ENCODE measurements around the gene EIF1AD. TPM values are rescaled to one million over a fixed set of nuclear protein-coding genes. Genes with fewer than 3 reads are reported as not detected.

The EIF1AD gene
- total RNA-seq, 2 donors from 2014 or later, result 33.6 to 37.3 TPM

DNA sequence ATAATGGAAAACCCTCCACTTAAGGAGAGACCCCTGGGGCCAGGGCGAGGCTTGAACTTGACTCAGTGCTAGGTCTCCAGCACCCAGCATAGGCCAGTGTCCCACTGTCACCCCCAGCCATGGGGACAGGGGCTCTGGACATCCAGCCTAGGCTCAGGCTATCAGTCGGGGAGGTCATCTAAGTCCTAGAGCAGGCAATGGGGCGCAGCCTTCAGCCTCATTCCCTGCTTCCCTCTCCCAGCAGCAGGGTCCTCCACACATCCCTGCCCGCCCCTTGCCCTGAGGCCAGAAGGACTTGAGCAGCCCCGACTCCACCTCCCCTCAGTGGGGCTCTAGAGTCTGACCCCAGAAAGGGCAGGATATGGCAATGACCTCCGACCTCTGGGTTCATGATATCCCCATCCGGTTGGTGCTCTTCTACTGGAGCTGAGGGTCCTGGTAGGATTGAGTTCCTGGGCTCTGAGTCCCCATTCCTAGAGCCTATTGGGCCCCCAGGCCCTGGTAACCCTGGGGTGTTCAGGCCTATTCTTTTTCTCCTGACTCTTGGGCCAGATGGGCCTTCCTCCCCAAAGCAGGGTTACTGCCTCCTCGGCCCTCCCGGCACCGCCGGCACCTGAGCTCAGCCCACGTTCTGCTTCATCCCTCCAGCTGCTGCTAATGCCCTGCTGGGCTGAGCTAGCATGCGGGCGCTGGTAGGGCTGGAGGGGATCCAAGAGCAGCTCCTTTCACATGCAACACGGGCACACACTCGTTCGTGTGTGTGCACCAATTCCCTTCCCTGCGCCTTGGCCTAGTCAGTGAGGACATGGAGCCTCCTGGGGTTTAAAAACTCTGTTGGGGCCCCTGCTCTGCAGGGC, 14.2 kb upstream of the EIF1AD start:
- Histone ChIP-seq H3K27ac (no peak overlapping the region), H3K27me3 (replicated peaks; ENCODE audit: insufficient read depth) (peaks cover 2% of the 10 kb centered on the region), H3K36me3 (no peaks in the 10 kb centered on the region), H3K4me1 (replicated peaks) (no peaks in the 10 kb centered on the region), H3K4me3 (no peak overlapping the region), H3K9me3 (no peaks in the 10 kb centered on the region)
- WGBS, result 81% methylated on average over 18 of the region's 18 CpGs
- TF ChIP-seq, protein P1, sequence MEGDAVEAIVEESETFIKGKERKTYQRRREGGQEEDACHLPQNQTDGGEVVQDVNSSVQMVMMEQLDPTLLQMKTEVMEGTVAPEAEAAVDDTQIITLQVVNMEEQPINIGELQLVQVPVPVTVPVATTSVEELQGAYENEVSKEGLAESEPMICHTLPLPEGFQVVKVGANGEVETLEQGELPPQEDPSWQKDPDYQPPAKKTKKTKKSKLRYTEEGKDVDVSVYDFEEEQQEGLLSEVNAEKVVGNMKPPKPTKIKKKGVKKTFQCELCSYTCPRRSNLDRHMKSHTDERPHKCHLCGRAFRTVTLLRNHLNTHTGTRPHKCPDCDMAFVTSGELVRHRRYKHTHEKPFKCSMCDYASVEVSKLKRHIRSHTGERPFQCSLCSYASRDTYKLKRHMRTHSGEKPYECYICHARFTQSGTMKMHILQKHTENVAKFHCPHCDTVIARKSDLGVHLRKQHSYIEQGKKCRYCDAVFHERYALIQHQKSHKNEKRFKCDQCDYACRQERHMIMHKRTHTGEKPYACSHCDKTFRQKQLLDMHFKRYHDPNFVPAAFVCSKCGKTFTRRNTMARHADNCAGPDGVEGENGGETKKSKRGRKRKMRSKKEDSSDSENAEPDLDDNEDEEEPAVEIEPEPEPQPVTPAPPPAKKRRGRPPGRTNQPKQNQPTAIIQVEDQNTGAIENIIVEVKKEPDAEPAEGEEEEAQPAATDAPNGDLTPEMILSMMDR (IDR thresholded peaks at IDR 0.05), result no peak
- no peak for TF ChIP-seq POLR2A (IDR thresholded peaks at IDR 0.05)
- no peak for TF ChIP-seq POLR2AphosphoS5 (IDR thresholded peaks at IDR 0.05)
- intact Hi-C loops (cut with DNase I), result no loop called here
- DNase-seq (ENCODE audit: low spot score), result no peak

DNA sequence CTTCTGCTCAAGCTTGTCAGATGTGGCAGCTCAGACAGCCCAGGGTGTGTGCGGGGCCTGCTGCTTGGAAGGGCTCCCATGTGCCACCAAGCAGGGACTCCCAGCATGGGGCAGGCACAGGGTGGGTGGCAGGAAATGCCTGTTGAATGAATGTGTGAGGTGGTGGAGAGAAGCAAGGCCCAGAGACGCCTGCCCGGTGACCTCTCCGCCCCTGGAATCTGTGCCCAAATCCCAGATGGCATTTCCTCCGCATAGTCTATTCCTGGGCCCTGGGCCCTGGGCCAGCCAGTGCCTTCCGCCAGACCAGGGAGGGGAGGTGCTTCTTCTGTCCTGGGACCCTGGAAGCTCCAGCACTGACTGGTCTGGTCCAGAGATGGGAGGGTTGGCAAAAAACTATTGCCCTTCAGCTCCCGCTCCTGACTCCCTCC, 13.5 kb upstream of the EIF1AD start:
- Histone ChIP-seq H3K4me3 (no peak overlapping the region), H3K27ac (no peak overlapping the region)
- 81% methylated on average over 7 of the region's 7 CpGs for WGBS

DNA sequence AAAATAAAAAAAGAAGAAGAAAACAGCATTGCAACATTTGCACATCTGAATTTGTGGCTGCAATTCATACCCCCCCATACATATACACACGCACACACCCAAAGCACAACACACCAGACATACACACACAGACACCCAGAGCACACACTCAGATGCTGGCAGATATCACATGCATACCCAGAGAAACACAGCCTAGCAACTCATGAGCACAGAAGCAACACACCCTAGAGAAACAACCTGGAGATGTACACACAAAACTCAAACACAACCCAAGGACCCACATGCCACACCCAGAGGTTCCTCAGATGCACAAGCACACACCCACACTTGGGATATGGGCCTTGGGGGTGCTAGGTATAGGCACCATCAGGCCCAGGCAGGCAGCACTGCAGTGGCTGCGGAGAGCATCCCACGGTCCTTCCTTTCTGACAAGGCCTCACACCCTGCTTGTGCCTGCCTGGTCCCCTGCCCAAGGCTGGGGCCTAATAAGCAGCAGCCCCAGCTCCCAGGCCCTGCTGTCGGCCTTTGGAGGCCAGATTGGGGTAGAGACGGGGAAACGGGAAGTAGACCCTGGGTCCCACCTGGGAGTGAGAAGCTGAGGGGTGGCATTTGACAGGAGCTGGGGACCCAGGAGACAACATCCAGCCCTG, 13.0 kb upstream of the EIF1AD start:
- WGBS, result 88% methylated on average over 6 of the region's 6 CpGs
- DNase-seq (ENCODE audit: low spot score), result no peak
- intact Hi-C loops (cut with DNase I), result no loop called here
- Histone ChIP-seq H3K27me3 (replicated peaks; ENCODE audit: insufficient read depth) (peaks cover 2% of the 10 kb centered on the region), H3K36me3 (no peaks in the 10 kb centered on the region), H3K9me3 (no peaks in the 10 kb centered on the region), H3K27ac (no peak overlapping the region), H3K4me3 (no peak overlapping the region), H3K4me1 (replicated peaks) (no peaks in the 10 kb centered on the region)
- TF ChIP-seq POLR2A (IDR thresholded peaks at IDR 0.05) (no peak), POLR2AphosphoS5 (IDR thresholded peaks at IDR 0.05) (no peak)
- TF ChIP-seq, protein P1 (IDR thresholded peaks at IDR 0.05), result no peak

More for the DNA sequence above, 13.5 kb upstream of the EIF1AD start:
- no peak for DNase-seq (ENCODE audit: low spot score)
- Histone ChIP-seq H3K27me3 (replicated peaks; ENCODE audit: insufficient read depth) (peaks cover 2% of the 10 kb centered on the region), H3K4me1 (replicated peaks) (no peaks in the 10 kb centered on the region), H3K9me3 (no peaks in the 10 kb centered on the region), H3K36me3 (no peaks in the 10 kb centered on the region)
- TF ChIP-seq POLR2A (IDR thresholded peaks at IDR 0.05) (no peak), POLR2AphosphoS5 (IDR thresholded peaks at IDR 0.05) (no peak)
- intact Hi-C loops (cut with DNase I), result no loop called here

DNA sequence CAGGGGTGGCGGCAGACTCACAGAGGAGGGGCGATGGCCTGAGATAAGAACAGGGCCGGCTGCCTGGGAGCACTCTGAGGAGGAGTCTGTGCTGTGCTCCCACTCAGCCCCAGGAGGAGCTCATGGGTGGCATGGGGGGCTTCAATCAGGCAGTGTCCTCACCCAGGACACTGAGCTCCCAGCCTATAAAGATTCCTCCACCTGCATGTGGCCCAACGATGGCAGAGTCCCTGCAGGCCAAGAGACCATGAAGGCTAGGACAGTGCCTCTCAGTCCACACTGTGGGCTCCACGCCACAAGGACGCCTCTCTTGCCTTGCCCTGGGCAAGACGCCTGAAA, 11.8 kb upstream of the EIF1AD start:
- intact Hi-C loops (cut with DNase I), result no loop called here
- no peak for DNase-seq (ENCODE audit: low spot score)

More for the DNA sequence above, 11.8 kb upstream of the EIF1AD start:
- H3K4me3 ChIP-seq, result no peak overlapping the region
- 66% methylated on average over 7 of the region's 7 CpGs for WGBS
- TF ChIP-seq, protein P1 (IDR thresholded peaks at IDR 0.05), result no peak
- TF ChIP-seq POLR2AphosphoS5 (IDR thresholded peaks at IDR 0.05), result no peak
- TF ChIP-seq POLR2A (IDR thresholded peaks at IDR 0.05), result no peak
- no peaks in the 10 kb centered on the region for H3K9me3 ChIP-seq
- no peak overlapping the region for H3K27ac ChIP-seq
- no peaks in the 10 kb centered on the region for H3K36me3 ChIP-seq
- peaks cover 2% of the 10 kb centered on the region for H3K27me3 ChIP-seq (replicated peaks; ENCODE audit: insufficient read depth)
- H3K4me1 ChIP-seq (replicated peaks), result no peaks in the 10 kb centered on the region
